Stimulated activated CD8-positive, alpha-beta memory T cell treated with anti-CD3 and anti-CD28 coated beads, Interleukin-15, amount 100 ng/mL, for 48 hours (primary cell): ENCODE results near the gene B3GAT1.

Source experiments
- DNase-seq, 2 donors: peaks; one replicate each; pipeline ENCODE4 v3.0.0-alpha.2; 2020; ENCODE audit warnings: low read depth in 2 of 2

B3GAT1 gene

DNA sequence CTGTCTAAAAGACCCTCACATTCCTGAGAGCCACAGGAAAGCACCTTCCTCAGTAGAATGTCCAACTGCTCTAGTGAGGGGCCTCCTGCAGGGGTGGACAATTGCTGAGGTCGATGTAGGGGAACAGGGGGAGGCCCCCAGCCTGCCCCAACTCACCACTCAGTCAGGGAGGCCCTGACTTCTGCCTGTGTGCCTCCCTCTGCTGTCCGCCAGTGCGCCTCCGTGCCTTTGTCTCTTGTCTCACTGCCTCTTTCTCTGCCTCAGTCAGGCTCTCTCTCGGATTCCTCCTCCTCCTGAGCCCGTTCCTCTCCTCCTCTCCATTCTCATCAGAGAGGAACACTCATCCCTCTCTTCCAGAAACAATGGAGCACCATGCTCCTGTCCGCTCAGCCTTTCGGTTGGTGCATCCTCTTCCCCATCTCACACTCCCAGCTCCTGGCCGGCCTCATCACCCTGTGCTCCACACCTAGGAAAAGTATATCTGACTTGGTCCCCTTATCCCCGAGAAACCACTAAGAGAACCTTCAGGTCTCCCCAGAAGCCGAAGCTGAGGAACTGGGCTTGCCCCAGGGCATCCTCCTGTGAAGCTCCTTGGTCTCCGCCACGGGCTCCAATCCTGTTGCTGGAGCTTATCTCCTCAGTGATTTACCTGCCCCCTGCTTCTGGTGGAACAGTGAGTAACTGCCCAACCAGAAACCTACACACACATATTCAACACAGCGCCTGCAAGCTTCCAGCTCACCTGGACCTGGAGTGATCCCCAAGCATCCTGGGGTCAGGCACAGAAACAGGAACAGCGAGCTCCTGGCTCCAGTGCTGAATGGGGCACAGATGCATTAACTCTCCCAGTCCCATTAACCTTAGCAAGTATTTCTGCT, 2.3 kb downstream of the B3GAT1 start:
- no peak for DNase-seq

DNA sequence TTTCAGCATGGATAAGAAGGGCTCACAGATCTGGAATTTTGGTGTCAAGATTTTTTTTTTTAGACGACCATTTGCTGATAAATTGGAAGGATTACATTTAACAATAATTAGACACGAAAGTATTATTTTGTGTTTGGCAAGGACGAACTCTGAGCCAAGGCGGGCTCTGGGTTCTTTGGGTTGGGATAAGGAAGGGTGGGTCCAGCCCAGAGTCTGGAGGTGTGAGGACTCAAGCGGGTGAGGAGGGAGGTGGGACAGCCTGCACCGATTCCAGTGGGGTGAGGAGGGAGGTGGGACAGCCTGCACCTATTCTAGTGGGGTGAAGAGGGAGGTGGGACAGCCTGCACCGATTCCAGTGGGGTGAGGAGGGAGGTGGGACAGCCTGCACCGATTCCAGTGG, 4.1 kb downstream of the B3GAT1 start:
- no peak for DNase-seq

DNA sequence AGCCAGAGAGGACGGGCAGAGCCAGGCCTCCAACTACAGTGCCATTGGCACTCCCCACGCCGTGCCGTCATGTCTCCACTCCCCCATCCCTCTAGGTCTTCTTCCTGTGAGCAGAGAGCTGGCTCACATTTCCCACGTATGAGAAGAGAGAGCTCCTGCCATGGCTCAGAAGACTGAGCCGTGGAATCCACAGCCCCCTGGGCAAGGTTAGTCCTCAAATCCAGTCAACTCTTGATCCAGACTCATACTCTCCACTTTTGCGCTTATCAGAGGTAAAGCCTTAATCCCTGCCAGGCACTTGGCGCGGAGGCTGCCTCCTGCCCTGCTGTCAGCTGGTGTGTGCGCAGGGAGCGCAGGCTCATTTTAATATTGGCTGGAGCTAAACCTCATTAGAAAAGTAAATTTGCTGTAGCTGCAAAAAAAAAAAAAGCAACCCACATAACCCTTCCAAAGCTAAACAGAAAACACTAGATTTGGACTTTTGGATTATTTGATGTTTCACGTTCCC, 4.7 kb downstream of the B3GAT1 start:
- DNase-seq, result no peak

DNA sequence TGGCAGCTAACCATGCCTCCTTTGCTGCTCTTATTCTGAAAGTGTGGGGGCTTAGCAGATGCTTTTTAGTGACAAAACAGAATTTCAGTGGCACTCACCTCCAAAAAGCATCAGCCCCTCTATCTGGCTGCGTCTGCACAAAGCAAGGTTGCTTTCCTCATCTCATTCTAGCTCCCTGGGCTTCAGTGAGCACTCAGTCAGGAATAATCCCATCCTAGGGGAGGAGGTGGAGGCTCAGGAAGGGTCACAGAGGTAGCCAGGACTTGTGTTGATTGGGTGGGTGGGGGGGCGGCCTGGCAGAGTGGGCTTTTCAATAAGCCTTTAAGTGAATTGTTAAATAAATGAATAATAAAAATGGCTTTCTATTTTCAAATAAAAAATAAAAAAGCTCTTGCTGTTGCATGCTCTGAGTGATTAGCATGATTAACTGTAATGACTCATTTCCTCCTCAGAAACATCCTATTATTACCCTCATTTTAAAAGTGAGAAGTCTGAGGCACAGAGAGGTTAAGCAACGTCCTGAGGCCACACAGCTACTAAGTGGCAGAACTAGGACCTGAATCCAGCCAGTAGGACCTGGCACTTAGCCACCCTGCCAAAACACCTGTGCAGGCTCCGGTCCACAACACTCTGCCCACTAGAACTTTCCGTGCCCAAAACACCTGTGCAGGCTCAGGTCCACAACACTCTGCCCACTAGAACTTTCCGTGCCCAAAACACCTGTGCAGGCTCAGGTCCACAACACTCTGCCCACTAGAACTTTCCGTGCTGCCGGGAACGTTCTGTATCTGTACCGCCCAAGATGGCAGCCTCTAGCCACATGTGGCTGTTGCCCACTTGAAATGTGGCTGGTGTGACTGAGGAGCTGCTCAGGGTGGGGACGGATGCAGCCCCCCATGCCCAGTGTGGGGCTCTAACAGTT, 5.5 kb downstream of the B3GAT1 start:
- DNase-seq, result no peak

DNA sequence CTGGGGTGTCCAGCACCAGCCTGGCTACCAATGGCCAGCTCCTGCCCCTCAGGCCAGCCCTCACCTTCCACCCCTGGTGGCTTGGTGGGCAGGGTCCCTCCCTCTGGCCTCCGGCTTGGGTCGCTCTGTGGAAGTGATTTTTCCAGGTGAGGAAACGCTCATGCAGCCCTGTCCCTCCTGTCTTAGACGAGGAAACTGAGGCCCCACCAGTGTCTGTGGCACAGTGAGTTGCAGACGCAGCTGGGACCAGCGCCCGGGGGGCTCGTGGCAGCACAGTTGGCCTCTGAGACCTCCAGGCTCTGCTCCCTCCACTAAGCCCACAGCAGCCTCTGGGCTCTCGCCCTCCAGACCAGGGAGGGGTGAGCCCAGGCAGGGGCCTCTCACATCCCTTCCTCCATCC, 6.2 kb downstream of the B3GAT1 start:
- DNase-seq, result no peak

DNA sequence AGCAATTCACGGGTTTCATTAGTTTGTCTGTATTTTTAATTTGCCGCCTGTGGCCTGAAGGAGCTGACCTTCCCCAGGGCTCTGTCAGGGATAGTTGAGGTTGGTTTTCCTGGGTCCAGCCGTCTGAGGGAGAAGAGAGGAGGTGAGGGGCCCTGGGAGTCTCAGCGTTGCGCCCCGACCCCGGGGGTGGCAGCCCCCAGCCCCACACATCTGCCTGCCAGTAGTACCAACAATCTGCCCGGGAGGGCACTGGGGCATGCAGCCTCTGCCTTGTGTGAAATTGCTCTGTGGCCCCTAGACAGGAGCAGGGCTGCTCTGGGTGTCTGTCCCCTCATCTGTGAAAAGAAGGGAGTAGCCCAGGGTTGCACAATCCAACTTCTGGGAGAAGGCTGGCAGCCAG, 6.6 kb downstream of the B3GAT1 start:
- DNase-seq, result no peak

DNA sequence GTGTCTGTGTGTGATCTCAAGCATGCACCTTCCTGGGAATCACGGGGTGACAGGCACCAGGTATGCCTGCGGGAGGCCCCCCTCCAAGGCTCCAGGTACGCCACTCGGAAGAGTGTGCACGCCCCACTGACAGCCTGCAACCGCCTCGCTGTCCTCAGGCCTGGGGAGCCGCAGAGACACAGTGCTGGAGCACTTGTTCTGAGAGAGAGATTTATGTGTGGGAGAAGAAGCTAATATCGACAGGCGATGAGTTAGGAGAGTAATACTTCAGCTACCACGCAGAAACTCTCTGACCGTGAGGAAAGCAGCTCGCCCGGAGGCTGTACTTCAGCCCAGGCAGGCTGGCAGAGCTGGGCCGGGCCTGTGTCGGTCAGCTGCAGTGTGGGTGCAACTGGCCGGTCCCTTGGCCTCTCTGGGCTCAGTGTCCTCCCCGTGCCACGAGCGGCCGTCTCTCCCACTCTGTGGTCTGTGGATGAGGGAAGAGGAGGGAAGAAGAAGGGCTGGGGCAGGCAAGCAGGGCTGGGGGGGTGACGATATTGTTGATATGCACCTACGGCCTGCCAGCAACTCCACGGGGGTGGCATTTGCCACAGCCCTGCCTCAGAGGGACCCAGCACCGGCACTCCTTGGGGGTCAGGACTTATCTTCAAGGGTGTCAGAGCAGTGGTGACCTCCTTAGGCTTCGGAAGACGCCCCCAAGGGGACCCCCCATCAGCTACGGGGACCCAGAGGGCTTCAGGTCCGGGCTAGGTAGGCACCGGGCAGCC, 7.3 kb downstream of the B3GAT1 start:
- DNase-seq, result no peak

DNA sequence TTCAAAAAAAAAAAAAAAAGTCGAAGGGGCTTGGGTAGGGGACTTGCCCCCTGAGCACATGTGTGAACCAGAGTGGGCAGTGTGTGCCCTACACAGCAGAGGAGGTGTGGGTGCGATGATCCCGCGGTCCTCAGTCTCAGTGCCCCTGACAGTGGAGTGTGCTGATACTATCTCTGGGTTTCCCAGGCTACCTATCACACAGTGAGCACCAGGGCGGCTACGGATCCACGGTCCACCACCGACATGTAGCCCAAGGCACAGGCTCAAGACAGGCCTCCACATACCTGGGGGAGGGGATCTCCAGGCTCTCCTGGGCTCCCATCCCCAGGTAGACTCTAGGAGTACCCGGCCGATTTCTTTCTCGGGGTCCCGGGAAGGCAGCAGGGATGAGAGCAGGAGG, 9.1 kb downstream of the B3GAT1 start:
- DNase-seq, result no peak

DNA sequence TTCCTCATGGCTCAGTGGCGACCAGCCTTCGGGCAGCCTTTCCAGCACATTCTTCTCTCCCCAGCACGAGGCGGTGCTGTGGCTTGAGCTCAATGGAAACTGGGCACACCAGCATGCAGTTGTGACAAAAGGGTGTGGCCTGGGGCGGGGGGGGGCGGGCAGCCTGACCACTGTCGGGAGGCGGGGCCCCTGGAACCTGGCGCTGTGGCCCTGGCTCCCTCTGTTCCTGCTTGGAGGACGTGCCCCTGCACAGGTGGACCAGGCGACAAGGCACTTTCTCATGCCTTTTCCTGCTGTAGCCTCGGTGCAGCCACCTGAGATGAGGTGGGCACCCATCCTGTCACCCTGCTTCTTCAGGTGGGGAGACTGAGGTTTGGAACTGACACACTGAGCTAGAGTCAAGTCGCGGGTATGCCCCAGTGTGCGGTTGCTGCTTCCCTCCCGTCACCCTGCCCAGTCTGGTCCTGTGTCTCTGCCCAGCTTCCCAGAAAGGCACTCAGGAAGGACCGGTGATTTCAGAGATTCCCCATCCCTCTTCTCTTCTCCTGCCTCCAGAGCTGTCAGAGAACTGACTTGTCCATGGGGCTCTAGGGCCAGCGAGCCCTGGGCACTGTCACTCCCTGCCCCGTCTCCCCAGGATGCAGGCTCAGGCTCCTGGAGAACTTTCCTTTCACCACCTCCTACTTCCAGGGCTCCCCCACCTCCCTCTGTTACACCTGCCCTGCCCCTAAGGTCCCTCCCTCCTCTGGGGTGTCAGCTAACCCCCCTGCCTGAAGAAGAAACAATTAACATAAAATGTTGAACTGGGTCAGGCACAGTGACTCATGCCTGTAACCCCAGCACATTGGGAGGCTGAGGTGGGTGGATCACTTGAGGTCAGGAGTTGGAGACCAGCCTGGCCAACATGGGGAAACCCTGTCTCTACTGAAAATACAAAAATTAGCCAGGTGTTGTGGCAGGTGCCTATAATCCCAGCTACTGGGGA, 9.9 kb downstream of the B3GAT1 start:
- no peak for DNase-seq

DNA sequence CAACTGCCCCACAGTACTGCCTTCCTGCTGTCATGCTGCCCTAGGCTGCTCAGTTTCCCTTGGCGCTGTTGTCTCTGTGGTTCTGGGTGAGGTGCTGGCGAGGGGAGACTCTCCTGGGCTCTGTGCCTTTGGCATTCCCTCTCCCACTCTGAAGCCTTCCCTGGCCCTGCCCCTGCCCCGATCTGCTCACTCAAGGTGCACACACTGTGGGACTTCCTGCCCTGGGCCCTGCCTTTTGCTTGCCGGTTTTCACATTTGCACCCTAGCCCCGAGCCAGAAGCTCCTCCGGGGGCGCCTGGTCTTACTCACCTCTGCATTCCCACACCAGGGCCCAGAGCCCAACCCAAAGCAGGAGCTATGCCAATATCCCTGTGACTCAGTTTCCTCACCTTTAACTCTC, 12.0 kb downstream of the B3GAT1 start:
- no peak for DNase-seq

DNA sequence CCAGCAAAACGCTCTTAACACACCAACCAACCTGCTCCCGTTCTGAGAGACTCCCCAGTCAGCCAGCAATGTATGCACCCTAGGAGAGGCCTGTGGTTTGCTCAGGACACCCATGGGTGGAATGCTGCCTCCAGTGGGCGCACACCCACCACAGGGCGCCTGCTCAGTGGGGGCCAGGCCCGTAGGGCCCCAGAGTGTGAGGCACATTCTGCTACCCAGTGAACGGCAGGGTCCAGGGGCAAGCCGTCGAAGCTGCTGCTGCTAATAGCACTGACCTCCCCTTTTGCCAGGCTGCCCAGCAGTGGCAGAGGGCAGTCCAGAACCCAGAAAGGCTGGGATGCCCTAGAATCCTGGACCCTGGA, 12.8 kb downstream of the B3GAT1 start:
- DNase-seq, result no peak

DNA sequence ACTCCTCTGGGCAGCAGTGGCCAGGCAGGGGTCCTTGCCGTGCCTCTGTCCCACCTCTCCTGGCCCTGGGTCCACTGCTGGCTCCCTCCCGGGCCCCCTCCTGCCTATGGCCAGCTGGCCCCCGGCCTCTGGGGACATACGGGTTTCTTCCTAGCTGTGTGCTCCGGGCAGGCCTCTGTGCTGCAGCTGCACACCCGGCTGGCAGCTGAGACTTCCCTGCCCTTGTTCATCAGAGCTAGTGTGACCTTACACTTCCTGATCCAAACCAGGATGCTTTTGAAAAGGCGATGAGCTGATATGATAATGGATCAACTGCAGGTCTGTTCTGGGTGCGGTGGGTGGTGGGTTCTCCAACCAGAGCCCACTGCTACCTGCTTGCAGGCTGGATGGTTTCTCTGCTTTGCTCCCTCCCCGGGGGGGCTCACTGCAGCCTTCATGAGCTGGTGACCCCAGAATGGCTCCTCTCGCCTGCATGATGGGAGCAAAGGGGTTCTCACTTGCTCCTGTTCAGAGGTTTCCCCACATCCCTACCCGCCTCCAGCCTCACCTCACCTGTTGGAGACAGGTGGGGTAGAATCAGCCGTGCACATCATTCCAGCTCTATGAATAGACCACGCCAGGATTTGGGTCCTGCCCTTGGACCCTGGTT, 13.3 kb downstream of the B3GAT1 start:
- no peak for DNase-seq

DNA sequence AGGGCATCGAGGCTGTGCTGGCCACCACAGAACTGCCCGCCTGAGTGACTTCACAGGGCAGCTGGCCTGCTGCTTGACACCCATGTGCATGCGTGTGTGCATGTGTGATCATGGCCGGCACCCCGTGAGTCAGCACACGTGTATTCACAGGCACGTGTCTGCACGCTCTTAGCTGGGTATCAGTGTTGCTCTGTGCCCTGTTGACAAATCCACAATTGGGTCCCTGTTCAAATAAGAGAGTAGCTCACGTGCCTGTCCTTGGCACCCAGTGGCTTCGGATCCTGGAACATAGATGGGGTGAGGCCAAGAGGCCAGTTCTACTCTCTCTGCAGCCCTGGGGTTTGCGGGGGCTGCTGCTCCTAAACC, 14.0 kb downstream of the B3GAT1 start:
- DNase-seq, result no peak

DNA sequence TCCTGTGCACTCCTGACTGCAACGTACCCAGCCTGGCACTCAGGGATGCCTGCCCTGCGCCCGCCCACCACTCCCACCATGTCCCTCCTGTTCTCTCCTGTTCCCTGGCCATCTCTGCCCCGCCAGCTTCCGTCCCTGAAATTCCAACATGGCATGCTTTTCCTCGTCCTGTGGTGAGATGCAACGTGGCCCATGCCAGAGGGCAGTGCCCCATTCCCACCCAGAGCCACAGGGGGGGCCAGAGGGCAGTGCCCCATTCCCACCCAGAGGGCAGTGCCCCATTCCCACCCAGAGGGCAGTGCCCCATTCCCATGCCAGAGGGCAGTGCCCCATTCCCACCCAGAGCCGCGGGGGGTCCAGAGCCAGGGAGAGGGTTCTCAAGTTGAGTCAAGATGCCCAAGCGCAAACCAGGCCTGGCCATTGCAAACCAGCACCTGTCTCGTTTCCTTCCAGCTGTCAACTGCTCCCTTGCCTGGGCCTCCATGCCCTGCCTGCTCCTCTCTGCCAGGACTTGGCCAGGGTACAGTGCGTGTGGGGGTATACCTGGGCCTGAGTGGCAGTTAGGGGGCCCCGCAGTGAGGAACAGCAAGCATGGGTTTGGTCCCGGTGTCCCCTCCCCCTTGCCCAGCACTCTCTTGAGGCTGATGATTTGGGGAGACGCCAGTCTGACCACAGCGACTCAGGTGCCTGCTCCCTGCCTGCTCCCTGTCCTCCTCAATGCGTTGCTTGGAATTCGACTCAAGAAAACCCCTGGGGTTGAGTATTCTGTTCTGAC, 14.6 kb downstream of the B3GAT1 start:
- no peak for DNase-seq

DNA sequence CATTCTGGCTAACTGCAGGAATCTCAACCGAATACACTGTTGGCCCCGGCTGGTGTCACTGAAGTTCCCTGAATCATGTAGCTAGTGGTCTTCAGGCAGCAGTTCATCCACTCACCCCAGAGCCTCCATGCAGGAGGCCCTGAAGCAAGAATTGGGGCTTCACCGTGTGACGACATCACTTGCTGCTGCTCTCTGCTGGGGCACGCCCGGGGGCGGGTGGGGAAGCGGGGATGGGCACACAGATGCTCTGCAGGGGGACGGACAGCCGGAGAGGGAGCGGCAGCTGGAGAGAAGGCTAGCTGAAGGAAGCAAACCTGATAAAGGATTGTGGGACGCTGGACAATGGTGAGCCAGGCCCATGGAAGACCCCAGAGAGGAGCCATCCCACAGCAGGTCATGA, 17.0 kb downstream of the B3GAT1 start:
- no peak for DNase-seq

DNA sequence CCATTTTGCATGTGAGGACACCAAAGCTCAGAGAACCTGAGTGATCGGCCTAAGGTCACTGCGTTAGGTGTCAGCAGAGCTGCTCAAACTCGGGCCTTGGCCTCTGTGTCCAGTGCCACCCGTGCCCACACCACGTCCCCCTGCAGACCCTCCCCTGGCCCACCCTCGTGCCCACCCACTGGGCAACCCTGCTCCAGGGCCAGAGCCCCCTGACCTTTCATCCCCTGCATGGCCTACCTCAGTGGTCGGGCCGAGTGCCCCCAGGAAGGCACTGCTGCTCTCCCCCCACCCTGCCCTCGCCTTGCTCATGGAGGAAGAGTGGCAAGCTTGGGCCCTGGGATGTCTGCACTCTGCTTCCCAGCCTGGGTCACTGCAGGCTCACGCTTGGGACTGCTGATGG, 17.7 kb downstream of the B3GAT1 start:
- DNase-seq, result no peak

DNA sequence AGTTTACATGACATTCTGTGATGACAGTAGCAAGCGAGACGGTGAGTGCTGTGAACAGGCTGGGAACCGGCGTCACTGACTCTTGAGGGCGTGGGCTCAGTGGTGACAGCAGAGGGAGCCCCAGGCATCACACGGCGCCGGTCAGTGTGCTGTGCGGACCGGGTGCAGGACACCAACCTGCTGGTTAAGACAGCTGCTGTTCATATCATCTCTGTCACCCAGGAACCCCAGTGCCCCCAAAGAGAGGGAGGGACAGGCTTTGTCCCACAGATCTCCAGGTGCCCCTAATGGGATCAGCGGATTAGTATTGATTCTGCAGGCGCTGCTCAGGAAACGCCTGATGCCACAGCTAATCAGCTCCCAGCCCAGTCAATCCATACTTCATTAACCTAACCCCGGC, 18.4 kb downstream of the B3GAT1 start:
- DNase-seq, result no peak

DNA sequence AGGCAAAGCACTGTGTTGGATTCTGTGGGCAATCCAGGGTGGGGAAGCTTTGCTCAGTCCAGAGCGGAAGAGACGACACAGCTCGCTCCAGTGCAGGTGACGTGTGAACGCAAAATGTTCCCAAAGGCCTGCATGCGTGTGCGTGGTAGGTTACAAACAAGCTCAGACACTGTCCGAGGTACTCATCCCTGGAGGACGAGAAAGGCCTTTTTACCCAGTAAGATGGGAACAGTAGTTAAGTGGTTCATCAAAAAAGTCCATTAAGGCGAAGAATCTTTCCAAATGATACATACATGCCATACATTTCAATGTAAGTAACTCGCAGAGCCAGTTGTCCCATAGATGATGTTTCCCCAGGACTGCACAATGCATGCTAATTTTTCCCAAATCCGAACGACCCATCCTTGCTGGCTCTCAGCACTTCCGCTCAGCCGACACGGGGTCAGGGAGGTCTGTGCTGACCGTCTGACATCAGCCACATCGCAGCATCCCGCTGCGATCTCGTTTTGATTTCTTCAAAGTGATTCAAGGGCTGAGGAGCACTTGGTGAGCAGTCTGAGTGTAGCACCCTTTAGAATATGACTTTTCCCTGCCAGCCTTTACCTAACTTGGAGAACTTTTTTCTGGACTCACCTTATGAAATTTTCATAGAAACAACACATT, 19.0 kb downstream of the B3GAT1 start:
- DNase-seq, result no peak

DNA sequence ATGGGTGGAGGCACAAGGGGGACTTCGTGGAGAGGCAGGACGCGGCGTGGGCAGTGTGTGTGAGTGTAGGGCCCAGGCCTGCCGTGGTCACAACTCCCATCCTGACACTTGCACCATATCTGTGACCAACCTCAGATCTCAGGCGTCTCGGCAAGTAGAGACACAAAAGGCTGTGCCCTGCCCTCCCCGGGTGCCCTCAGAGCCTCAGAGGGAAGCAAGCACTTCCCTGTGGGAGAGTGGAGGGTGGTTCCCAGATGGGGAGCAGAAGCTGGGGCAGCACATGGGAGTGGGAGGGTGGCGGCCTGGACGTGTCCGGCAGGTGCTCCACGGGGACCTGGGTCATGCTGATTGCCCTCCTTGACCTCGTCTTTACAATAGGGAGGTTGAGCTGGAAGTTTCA, 20.4 kb downstream of the B3GAT1 start:
- no peak for DNase-seq
